ENCODE measurements around the gene SLC9A8.

GRCh38 chr20:49809803-49810359 is 2.7 kb upstream of the SLC9A8 start:
- TF ChIP-seq CREB1 (CRISPR knock-in tag; IDR thresholded peaks at IDR 0.05): no peak
- TF ChIP-seq PRDM15 (CRISPR knock-in tag; IDR thresholded peaks at IDR 0.05): no peak
- TF ChIP-seq IRF2 (CRISPR knock-in tag; IDR thresholded peaks at IDR 0.05; ENCODE audit: borderline replicate concordance, low read depth): no peak
- TF ChIP-seq USF1 (CRISPR knock-in tag; IDR thresholded peaks at IDR 0.05): no peak
- no peak for TF ChIP-seq CTCF (IDR thresholded peaks at IDR 0.05)
- TF ChIP-seq MAX (CRISPR knock-in tag; IDR thresholded peaks at IDR 0.05): no peak
- no peak for TF ChIP-seq SMAD4 (CRISPR knock-in tag; IDR thresholded peaks at IDR 0.05)
- no peak for TF ChIP-seq NR3C1 (CRISPR knock-in tag; conservative IDR thresholded peaks at IDR 0.05; ENCODE audit: low read depth)
